ENCODE results near the gene ZNF880.
A peak's percentile ranks its signal among the peaks of the same experiment; 100 is the strongest.

Gene ZNF880

DNA sequence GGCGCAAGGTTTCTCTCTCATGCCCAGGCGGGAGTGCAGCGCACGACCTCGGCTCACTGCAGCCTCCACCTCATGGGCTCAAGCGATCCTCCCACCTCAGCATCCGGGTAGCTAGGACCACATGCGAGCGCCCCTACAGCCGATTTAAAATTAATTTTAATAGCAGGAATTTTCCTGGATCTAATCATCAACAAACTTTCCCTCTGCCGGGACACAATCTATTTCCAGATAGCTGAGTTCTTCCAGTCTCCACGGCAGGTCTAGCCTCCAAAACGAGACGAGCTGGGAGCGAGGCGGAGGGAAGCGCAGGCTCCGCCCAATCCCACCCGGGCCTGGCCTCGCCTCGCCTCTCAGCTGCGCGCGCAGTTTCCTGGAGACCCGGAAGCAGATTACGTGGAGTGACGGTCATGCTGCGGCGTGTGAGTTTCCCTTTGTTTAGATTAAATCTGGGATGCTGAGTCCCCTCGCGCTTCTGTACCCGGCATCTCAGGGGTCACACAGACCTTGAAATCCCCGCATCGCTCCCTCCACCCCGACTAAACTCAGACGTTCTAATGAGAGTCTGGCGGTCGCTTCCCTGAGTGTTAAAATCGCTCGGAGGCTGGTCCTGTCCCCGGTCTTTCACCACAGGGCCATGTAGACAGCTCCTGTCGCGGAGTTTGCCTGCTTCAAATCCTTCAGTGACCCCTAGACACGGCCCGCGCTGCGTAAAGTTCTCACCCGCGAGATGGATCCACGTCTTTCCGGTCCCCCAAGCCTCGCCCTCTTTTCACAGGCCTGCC, at the start of gene ZNF880:
Gene ZNF880, plus strand, starts transcription at position 365 of the 782 bp plus-strand sequence. Its CDS starts 43 bp downstream, at position 408.
- Mint-ChIP-seq H3K36me3 (ENCODE audit: low read depth) (peaks cover 83% of the 10 kb centered on the region), H3K4me1 (no peaks in the 10 kb centered on the region), H3K27ac (no peak within 1 kb of the TSS), H3K27me3 (ENCODE audit: low read depth) (no peaks in the 10 kb centered on the region), H3K9me3 (peaks cover 58% of the 10 kb centered on the region), H3K4me3 (peak within 1 kb of the TSS in 2 of 3 experiments; percentile 32 to 39)
- TF ChIP-seq CTCF (IDR thresholded peaks at IDR 0.05; ENCODE audit: unreplicated experiment in 3 of 3) = no peak

DNA sequence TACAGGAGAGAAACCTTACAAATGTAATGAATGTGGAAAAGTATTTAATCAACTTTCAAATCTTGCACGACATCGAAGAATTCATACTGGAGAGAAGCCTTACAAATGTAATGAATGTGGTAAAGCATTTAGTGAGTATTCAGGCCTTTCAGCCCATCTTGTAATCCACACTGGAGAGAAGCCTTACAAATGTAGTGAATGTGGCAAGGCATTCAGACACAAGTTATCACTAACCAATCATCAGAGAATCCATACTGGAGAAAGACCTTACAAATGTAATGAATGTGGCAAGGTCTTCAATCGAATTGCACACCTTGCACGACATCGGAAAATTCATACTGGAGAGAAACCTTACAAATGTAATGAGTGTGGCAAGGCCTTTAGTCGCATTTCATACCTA, 47.3 kb upstream of the ZNF880 start:
- no peak for TF ChIP-seq CTCF (IDR thresholded peaks at IDR 0.05; ENCODE audit: unreplicated experiment in 3 of 3)
- H3K36me3 Mint-ChIP-seq (ENCODE audit: low read depth) = peaks cover 94% of the 10 kb centered on the region
- peaks cover 6% of the 10 kb centered on the region for H3K27me3 Mint-ChIP-seq (ENCODE audit: low read depth)
- peaks cover 87% of the 10 kb centered on the region for H3K9me3 Mint-ChIP-seq
- no peak overlapping the region for H3K27ac Mint-ChIP-seq
- H3K4me3 Mint-ChIP-seq = no peak overlapping the region
- H3K4me1 Mint-ChIP-seq = no peaks in the 10 kb centered on the region

DNA sequence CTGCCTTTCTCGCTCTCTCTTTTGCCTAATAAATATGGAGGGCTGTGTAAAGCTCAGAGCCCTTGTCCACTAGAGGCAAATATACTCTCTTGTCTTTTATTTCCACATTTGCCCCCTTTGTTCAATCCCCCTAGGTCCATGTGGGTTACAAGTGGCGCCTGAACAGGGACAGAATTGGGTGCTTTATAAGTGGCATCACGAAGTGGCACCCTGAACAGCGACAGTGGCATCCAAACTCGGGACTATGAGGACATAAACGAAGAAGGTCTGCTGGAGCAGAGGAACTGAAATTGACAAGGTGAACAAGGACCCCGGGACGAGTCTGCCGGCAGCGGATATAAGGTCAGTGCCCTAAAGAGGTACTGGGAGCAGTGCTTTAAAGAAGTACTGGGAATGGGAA, 38.0 kb upstream of the ZNF880 start:
- Mint-ChIP-seq H3K27ac (no peak overlapping the region), H3K9me3 (peaks cover 56% of the 10 kb centered on the region), H3K36me3 (ENCODE audit: low read depth) (peaks cover 25% of the 10 kb centered on the region), H3K4me1 (peaks cover 5% of the 10 kb centered on the region), H3K4me3 (no peak overlapping the region), H3K27me3 (ENCODE audit: low read depth) (no peaks in the 10 kb centered on the region)
- no peak for TF ChIP-seq CTCF (IDR thresholded peaks at IDR 0.05; ENCODE audit: unreplicated experiment in 3 of 3)

- Mint-ChIP-seq H3K27ac (peak overlapping the region; percentile 87 to 97 (median 93)), H3K9me3 (peaks cover 31% of the 10 kb centered on the region), H3K36me3 (ENCODE audit: low read depth) (peaks cover 54% of the 10 kb centered on the region), H3K27me3 (ENCODE audit: low read depth) (no peaks in the 10 kb centered on the region), H3K4me3 (peak overlapping the region; percentile 96 to 98 (median 96)), H3K4me1 (peaks cover 18% of the 10 kb centered on the region)
- TF ChIP-seq CTCF (IDR thresholded peaks at IDR 0.05; ENCODE audit: unreplicated experiment in 3 of 3) = no peak
These were observed 34.0 kb upstream of the ZNF880 start for GRCh38 chr19:52335768-52336116.

GRCh38 chr19:52336117-52336790, 33.5 kb upstream of the ZNF880 start, which contains the start of gene ZNF610:
TSS of gene ZNF610 (plus strand) at chr19:52336243. CDS start at chr19:52349173, 12,930 bp downstream.
- peak within 1 kb of the TSS; percentile 96 to 98 (median 96) for H3K4me3 Mint-ChIP-seq
- peaks cover 26% of the 10 kb centered on the region for H3K9me3 Mint-ChIP-seq
- no peaks in the 10 kb centered on the region for H3K27me3 Mint-ChIP-seq (ENCODE audit: low read depth)
- H3K4me1 Mint-ChIP-seq = peaks cover 18% of the 10 kb centered on the region
- H3K27ac Mint-ChIP-seq = peak within 1 kb of the TSS; percentile 87 to 97 (median 93)
- peaks cover 57% of the 10 kb centered on the region for H3K36me3 Mint-ChIP-seq (ENCODE audit: low read depth)
- no peak for TF ChIP-seq CTCF (IDR thresholded peaks at IDR 0.05; ENCODE audit: unreplicated experiment in 3 of 3)

All from nephron (organoid).